Neuronal stem cell (in vitro differentiated cells): ENCODE measurements around the gene TAF6.
"Not testable (repeated sequence)": the region's sequence is repeated elsewhere in the genome, so short reads cannot be mapped to it uniquely, and the experiment has no call there.

ENCODE experiments used
- DNase-seq: peaks from one replicate; pipeline ENCODE4 v3.0.0-alpha.2; 2013; ENCODE audit warnings: low spot score
- H2AFZ ChIP-seq: one replicate; pipeline ENCODE4 v1.6.1; 2013; ENCODE audit warnings: mild to moderate bottlenecking, low read length, inconsistent platforms
- H2AK5ac ChIP-seq: 2 replicates; pipeline ENCODE4 v1.6.1; 2013; ENCODE audit warnings: low read depth, mild to moderate bottlenecking, inconsistent platforms, low read length, moderate library complexity, mixed read lengths
- H2BK120ac ChIP-seq: 2 replicates; pipeline ENCODE4 v1.6.1; 2013; ENCODE audit warnings: low read depth, mild to moderate bottlenecking, inconsistent platforms, low read length, moderate library complexity, mixed read lengths
- H2BK12ac ChIP-seq: one replicate; pipeline ENCODE4 v1.6.1; 2013; ENCODE audit warnings: low read length, inconsistent platforms
- H2BK15ac ChIP-seq: 2 replicates; pipeline ENCODE4 v1.6.1; 2013; ENCODE audit warnings: mild to moderate bottlenecking, low read length, inconsistent platforms, mixed read lengths
- H2BK5ac ChIP-seq: one replicate; pipeline ENCODE4 v1.6.1; 2013; ENCODE audit warnings: inconsistent platforms, mild to moderate bottlenecking, low read length, moderate library complexity
- H3K14ac ChIP-seq: one replicate; pipeline ENCODE4 v1.6.1; 2013; ENCODE audit warnings: low read length, inconsistent platforms
- H3K18ac ChIP-seq: 2 replicates; pipeline ENCODE4 v1.6.1; 2013; ENCODE audit warnings: low read length, inconsistent platforms
- H3K23ac ChIP-seq: 2 replicates; pipeline ENCODE4 v1.6.1; 2013; ENCODE audit warnings: low read depth, mild to moderate bottlenecking, mixed read lengths, low read length, inconsistent platforms; ENCODE audit not compliant: poor library complexity
- H3K27ac ChIP-seq: replicated peaks from 3 replicates; pipeline ENCODE4 v1.5.1; 2013; ENCODE audit warnings: low read length, inconsistent platforms
- H3K27me3 ChIP-seq, 3 experiments: 2 replicates each; pipeline ENCODE4 v1.6.1; 2013; ENCODE audit warnings: low read length in 3 of 3, mild to moderate bottlenecking in 2 of 3, inconsistent platforms in 1 of 3, low read depth in 1 of 3, mixed read lengths in 1 of 3, moderate library complexity in 1 of 3; ENCODE audit not compliant: control insufficient read depth in 3 of 3, insufficient read depth in 3 of 3
- H3K36me3 ChIP-seq, 2 donors: replicated peaks in 1 of 2; 2 replicates each; pipeline ENCODE4 v1.6.1; 2013; ENCODE audit warnings: low read length in 2 of 2; ENCODE audit not compliant: control insufficient read depth in 2 of 2, insufficient read depth in 2 of 2
- H3K4ac ChIP-seq: 2 replicates; pipeline ENCODE4 v1.6.1; 2013; ENCODE audit warnings: inconsistent platforms, mild to moderate bottlenecking, low read length, moderate library complexity
- H3K4me1 ChIP-seq, 2 donors: 1 replicate in 1 of 2; 2 replicates in 1 of 2; pipeline ENCODE4 v1.6.1; 2013; ENCODE audit warnings: low read length in 2 of 2, low read depth in 1 of 2; ENCODE audit not compliant: control insufficient read depth in 2 of 2, insufficient read depth in 1 of 2
- H3K4me2 ChIP-seq: one replicate; pipeline ENCODE4 v1.6.1; 2013; ENCODE audit warnings: mild to moderate bottlenecking, low read length, inconsistent platforms; ENCODE audit not compliant: insufficient read depth, poor library complexity, severe bottlenecking
- H3K4me3 ChIP-seq, 2 donors: 2 replicates each; pipeline ENCODE4 v1.5.1; 2013; ENCODE audit warnings: low read length in 2 of 2, mild to moderate bottlenecking in 2 of 2, inconsistent platforms in 1 of 2, moderate library complexity in 1 of 2
- H3K79me1 ChIP-seq: one replicate; pipeline ENCODE4 v1.6.1; 2013; ENCODE audit warnings: low read depth, mild to moderate bottlenecking, inconsistent platforms, low read length, moderate library complexity
- H3K9ac ChIP-seq: one replicate; pipeline ENCODE4 v1.6.1; 2013; ENCODE audit warnings: mild to moderate bottlenecking, low read depth, low read length, inconsistent platforms; ENCODE audit not compliant: poor library complexity
- H3K9me3 ChIP-seq, 2 donors: replicated peaks in 1 of 2; 2 replicates each; pipeline versions ENCODE3 to v1.6.1; 2013; ENCODE audit warnings: low read length in 2 of 2, mild to moderate bottlenecking in 2 of 2, inconsistent platforms in 1 of 2, low read depth in 1 of 2, mixed read lengths in 1 of 2, moderate library complexity in 1 of 2; ENCODE audit not compliant: control insufficient read depth in 2 of 2, insufficient read depth in 1 of 2
- H4K8ac ChIP-seq: one replicate; pipeline ENCODE4 v1.6.1; 2013; ENCODE audit warnings: low read depth, mild to moderate bottlenecking, inconsistent platforms, low read length, moderate library complexity
- H4K91ac ChIP-seq: one replicate; pipeline ENCODE4 v1.6.1; 2013; ENCODE audit warnings: low read length, low read depth, mild to moderate bottlenecking, inconsistent platforms; ENCODE audit not compliant: poor library complexity
- WGBS, 2 donors: extraction: QIAGEN DNeasy Blood & Tissue Kit; methylation state at CpG; one replicate each; pipeline ENCODE4 v1.1.7; 2013; ENCODE audit warnings: missing lambda C conversion rate in 2 of 2, mixed read lengths in 1 of 2; ENCODE audit not compliant: insufficient read length in 2 of 2, insufficient replicate concordance in 1 of 2; ENCODE audit errors: extremely low coverage in 2 of 2; 5-methylcytosine and 5-hydroxymethylcytosine counted together

TAF6 gene

DNA sequence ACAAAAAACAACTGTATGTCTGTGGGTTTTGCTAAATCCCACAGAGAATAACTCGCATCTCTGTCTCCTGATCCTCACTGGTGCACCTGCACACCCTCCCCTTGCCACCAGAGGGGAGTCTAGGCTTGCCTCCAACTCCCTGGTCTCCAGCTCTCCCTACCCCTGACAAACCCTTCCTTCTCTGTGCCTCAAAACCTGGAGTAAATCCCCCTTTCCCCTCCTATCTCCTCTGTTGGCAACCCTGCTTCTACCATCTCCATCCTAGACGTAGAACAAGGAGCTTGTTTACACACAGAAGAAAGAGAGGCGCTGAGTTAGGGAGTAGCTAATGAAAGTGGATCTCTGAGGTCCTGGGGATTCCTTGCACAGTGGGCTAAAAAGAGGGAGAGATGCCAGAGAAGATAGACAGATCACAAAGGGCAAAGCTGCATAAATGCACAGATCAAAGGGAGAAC is 13.6 kb upstream of the TAF6 start:
- H3K4ac ChIP-seq, result no peak overlapping the region
- WGBS, 2 donors, result no CpG with 5 or more reads among the region's 3 CpGs
- H3K4me2 ChIP-seq, result no peak overlapping the region
- no peak overlapping the region for H2AK5ac ChIP-seq
- no peak overlapping the region for H2BK15ac ChIP-seq
- H2BK12ac ChIP-seq, result no peak overlapping the region
- H4K8ac ChIP-seq, result no peak overlapping the region
- H3K27ac ChIP-seq, result no peak overlapping the region
- H3K36me3 ChIP-seq, result no peaks in the 10 kb centered on the region
- no peak overlapping the region for H3K18ac ChIP-seq
- H3K79me1 ChIP-seq, result no peaks in the 10 kb centered on the region
- no peak for DNase-seq
- peaks cover 0 to 13% (median 0%) of the 10 kb centered on the region in 3 experiments for H3K27me3 ChIP-seq
- no peak overlapping the region for H3K23ac ChIP-seq
- H3K9ac ChIP-seq, result no peak overlapping the region
- H2AFZ ChIP-seq, result peak overlapping the region; percentile 68
- peaks cover 2 to 5% of the 10 kb centered on the region in 2 donors for H3K4me1 ChIP-seq
- no peak overlapping the region for H2BK5ac ChIP-seq
- no peak overlapping the region for H3K14ac ChIP-seq
- H3K9me3 ChIP-seq, result no peaks in the 10 kb centered on the region
- no peak overlapping the region for H4K91ac ChIP-seq
- no peak overlapping the region for H3K4me3 ChIP-seq
- H2BK120ac ChIP-seq, result no peak overlapping the region

DNA sequence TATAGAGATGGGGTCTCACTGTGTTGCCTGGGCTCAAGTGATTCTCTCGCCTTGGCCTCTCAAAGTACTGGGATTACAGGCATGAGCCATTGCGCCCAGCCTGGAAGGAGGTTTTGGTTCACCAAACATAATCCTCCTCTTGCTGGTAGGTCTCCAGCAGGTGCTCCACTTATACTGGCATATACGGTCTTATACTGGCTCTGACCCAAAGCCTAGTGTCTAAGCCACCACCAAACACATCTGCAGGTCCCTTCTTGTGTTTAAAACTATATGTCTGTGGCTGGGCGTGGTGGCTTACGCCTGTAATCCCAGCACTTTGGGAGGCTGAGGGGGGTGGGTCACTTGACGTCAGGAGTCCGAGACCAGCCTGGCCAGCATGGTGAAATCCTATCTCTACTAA is 13.0 kb upstream of the TAF6 start:
- Histone ChIP-seq H4K8ac (no peak overlapping the region), H3K9ac (no peak overlapping the region), H3K79me1 (no peaks in the 10 kb centered on the region), H2BK12ac (no peak overlapping the region), H2BK120ac (no peak overlapping the region), H3K27me3 (peaks cover 0 to 15% (median 0%) of the 10 kb centered on the region in 3 experiments), H3K4ac (no peak overlapping the region), H3K9me3 (no peaks in the 10 kb centered on the region), H3K27ac (no peak overlapping the region), H3K36me3 (no peaks in the 10 kb centered on the region), H3K18ac (no peak overlapping the region), H3K14ac (no peak overlapping the region), H2BK5ac (no peak overlapping the region), H4K91ac (no peak overlapping the region), H2AFZ (peak overlapping the region; percentile 21), H2AK5ac (no peak overlapping the region), H3K23ac (no peak overlapping the region), H2BK15ac (no peak overlapping the region), H3K4me1 (peaks cover 3 to 5% of the 10 kb centered on the region in 2 donors), H3K4me2 (no peak overlapping the region), H3K4me3 (no peak overlapping the region)
- WGBS, 2 donors, result no CpG with 5 or more reads among the region's 7 CpGs
- no peak for DNase-seq

DNA sequence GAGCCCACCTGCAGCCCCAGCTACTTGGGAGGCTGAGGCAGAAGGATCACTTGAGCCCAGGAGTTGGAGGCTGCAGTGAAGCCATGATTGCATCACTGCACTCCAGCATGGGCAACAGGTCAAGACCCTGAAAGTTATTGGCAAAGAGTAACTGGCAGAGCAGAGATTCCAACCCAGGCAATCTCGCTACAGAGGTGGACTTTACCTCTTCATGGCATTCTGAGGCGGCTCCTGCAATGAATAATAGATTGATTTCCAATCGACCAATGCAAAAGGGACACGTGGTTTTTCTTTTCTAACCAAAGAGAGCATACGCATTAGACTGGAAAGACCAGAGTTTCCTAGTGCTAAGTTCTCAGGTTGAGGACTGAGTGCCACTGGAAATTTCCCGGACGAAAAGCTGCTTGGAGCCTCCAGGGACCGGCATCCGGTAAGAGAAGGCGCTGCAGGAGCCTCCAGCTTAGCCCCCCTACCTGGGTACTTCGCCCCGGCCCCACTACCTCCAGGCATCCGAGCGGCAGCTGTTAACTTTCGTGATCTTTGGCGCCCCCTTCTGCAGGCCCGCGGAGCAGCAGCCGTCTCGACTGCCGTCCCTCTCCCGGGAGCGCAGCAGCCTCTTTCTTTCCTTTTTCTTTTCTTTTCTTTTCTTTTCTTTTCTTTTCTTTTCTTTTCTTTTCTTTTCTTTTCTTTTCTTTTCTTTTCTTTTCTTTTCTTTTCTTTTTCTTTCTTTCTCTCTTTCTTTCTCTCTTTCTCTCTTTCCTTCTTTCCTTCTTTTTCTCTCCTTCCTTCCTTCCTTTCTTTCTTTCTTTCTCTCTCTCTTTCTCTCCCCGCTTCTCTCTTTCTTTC is 11.7 kb upstream of the TAF6 start:
- H3K4me3 ChIP-seq, result no peak overlapping the region
- H4K91ac ChIP-seq, result no peak overlapping the region
- H3K14ac ChIP-seq, result no peak overlapping the region
- H2BK5ac ChIP-seq, result no peak overlapping the region
- H3K27ac ChIP-seq, result no peak overlapping the region
- WGBS, 2 donors, result no CpG with 5 or more reads among the region's 24 CpGs
- no peak overlapping the region for H2BK12ac ChIP-seq
- H3K4me1 ChIP-seq, result peaks cover 3 to 6% of the 10 kb centered on the region in 2 donors
- H3K36me3 ChIP-seq, result no peaks in the 10 kb centered on the region
- no peak overlapping the region for H2BK120ac ChIP-seq
- peaks cover 0 to 15% (median 0%) of the 10 kb centered on the region in 3 experiments for H3K27me3 ChIP-seq
- no peak overlapping the region for H3K4me2 ChIP-seq
- DNase-seq, result peak; percentile 74
- H3K23ac ChIP-seq, result no peak overlapping the region
- H3K9ac ChIP-seq, result no peak overlapping the region
- H2AK5ac ChIP-seq, result no peak overlapping the region
- H3K79me1 ChIP-seq, result no peaks in the 10 kb centered on the region
- no peaks in the 10 kb centered on the region for H3K9me3 ChIP-seq
- no peak overlapping the region for H4K8ac ChIP-seq
- no peak overlapping the region for H3K4ac ChIP-seq
- no peak overlapping the region for H2BK15ac ChIP-seq
- H3K18ac ChIP-seq, result no peak overlapping the region
- peak overlapping the region; percentile 88 for H2AFZ ChIP-seq

DNA sequence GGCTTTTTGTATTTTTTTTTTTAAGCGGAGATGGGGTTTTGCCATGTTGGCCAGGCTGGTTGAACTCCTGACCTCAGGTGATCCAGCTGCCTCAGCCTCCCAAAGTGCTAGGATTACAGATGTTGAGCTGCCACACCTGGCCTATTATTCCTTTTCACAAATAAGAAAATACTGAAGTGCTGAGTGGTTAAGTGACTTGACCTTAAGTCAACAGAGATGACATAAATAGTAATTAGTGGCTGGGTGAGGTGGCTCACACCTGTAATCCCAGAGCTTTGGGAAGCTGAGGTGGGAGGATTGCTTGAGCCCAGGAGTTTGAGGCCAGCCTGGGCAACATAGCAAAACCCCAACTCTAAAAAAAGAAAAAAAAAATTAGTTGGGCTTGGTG is 11.1 kb upstream of the TAF6 start:
- H2BK120ac ChIP-seq, H3K9ac ChIP-seq, H3K27ac ChIP-seq, H3K79me1 ChIP-seq, H2AK5ac ChIP-seq, H3K4me1 ChIP-seq, H4K91ac ChIP-seq, H3K9me3 ChIP-seq, H2AFZ ChIP-seq, H2BK15ac ChIP-seq, H4K8ac ChIP-seq, H3K36me3 ChIP-seq, H3K4ac ChIP-seq, H3K4me2 ChIP-seq, H3K18ac ChIP-seq, DNase-seq, H3K23ac ChIP-seq, H3K4me3 ChIP-seq, H3K14ac ChIP-seq, H2BK12ac ChIP-seq, H2BK5ac ChIP-seq: not testable (repeated sequence)
- no CpG with 5 or more reads among the region's 1 CpG for WGBS, 2 donors
- H3K27me3 ChIP-seq, result peaks cover 0 to 15% (median 0%) of the 10 kb centered on the region in 3 experiments
